ENCODE results near the gene DOCK2.

The DOCK2 gene

DNA sequence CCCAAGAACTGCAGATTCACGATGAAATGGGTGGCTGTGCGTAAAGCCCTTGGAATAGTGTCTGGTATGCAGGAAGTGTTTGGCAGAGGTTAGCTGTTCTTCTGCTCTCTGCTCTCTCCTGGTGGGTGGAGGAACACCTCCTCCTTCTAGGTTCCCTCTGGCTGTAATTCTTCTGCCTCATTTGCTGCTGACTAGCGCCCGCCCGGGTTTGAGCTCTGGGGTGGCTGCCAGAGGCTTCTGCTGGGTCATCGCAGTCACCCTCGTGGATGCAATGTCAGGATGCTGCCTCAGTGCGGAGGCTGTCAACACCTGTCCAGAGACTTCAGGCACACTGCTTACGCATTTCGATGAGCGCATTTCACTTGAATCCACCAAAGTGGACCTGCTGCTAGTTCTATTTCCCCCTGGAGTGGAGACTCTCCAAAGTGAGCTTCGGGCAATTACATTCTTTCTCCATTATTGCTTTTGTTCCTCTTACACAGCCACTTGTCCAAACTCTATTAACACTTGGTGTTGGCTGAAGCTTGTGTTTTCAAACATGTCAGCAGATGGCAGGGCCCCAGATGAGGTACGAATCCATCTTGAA is 11.7 kb downstream of the DOCK2 start:
- Histone ChIP-seq H4K20me1 (peaks cover 21 to 94% (median 50%) of the 10 kb centered on the region in 11 experiments), H3K27me3 (no peaks in the 10 kb centered on the region), H3K9ac (peak overlapping the region in 5 of 11 experiments; percentile 66 to 80 (median 73); a peak in 7 of 22 replicates), H3K4me3 (no peak overlapping the region), H3K27ac (peak overlapping the region in 8 of 11 experiments; percentile 74 to 89 (median 80); a peak in 18 of 22 replicates), H3K36me3 (peaks cover 4 to 50% (median 28%) of the 10 kb centered on the region in 11 experiments; a peak in 19 of 22 replicates), H3K4me1 (peaks cover 39 to 87% (median 60%) of the 10 kb centered on the region in 10 experiments), H3K9me3 (replicated peaks in 1 of 11) (peaks cover 0 to 8% (median 0%) of the 10 kb centered on the region in 11 experiments; a peak in 1 of 22 replicates), H3K4me2 (peak overlapping the region in 9 of 11 experiments; percentile 55 to 97 (median 91); a peak in 14 of 22 replicates)
- no peak for TF ChIP-seq Cebpa-rat (IDR thresholded peaks at IDR 0.05)

DNA sequence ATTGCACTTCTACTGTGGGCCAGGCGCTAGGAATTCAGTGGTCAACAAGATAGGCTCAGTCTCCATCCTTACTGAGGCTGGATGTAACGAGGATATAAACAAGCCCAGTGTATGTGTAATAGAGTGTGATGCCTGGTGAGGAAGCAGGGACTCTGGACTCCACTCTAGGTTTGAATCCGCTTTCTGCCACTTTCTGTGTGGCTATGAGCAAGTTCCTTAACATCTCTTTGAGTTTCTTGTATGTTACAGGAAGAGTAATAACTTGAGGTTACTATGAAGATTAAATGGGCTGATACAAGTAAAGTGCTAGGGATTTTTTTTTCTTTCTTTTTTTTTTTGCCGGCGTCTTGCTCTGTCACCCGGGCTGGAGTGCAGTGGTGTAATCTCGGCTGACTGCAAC is 12.4 kb downstream of the DOCK2 start:
- H3K36me3 ChIP-seq, result peaks cover 11 to 54% (median 34%) of the 10 kb centered on the region in 11 experiments
- peaks cover 39 to 88% (median 60%) of the 10 kb centered on the region in 10 experiments for H3K4me1 ChIP-seq
- H3K27ac ChIP-seq, result peak overlapping the region in 4 of 11 experiments; percentile 0 to 89 (median 75); a peak in 6 of 22 replicates
- peaks cover 16 to 94% (median 49%) of the 10 kb centered on the region in 11 experiments for H4K20me1 ChIP-seq
- H3K9me3 ChIP-seq (replicated peaks in 1 of 11), result 0 out of 22 replicates have a peak, but pooled peaks cover 0 to 2% (median 0%) of the 10 kb centered on the region in 11 experiments
- peak overlapping the region in 5 of 11 experiments; percentile 82 to 97 (median 92); a peak in 8 of 22 replicates for H3K4me2 ChIP-seq
- H3K9ac ChIP-seq, result no peak overlapping the region; a peak in 1 of 22 replicates
- no peak overlapping the region for H3K4me3 ChIP-seq
- no peaks in the 10 kb centered on the region for H3K27me3 ChIP-seq
- no peak for TF ChIP-seq Cebpa-rat (IDR thresholded peaks at IDR 0.05)

DNA sequence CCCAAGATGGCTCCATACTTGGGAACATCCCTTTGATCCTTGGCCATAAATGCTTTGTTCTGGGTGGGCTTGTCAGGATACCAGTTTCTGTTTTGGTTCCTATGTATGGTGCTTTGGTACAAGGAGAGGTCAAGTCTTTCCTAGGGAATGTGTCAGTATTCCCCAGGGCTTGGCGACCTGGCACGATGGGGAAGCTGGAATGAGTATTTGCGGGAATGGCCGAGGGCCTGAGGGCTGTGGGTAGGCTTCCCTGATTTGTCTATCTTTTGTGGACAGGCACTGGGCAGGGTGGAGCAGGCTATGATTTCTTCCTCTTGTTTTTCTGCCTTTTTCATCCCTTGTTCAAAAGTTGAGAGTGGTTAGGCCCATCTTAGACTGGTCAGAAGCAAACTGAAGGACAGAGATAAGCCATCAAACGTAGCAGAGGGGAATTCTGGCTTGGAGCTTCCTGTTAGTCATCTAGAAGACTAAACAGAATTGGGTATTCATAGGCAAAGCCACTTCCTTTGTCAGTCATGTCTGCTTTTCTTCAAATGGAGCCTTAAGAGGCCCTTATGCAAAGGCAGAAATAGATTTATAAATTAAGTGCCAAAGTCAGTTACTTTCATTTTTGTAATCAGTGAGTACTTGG is 13.7 kb downstream of the DOCK2 start:
- Histone ChIP-seq H3K9me3 (replicated peaks in 1 of 11) (no peaks in the 10 kb centered on the region), H3K27me3 (no peaks in the 10 kb centered on the region), H3K4me1 (peaks cover 39 to 100% (median 60%) of the 10 kb centered on the region in 10 experiments), H3K4me3 (peak overlapping the region in 3 of 10 experiments; percentile 5 to 49 (median 41); a peak in 4 of 20 replicates), H4K20me1 (peaks cover 16 to 94% (median 50%) of the 10 kb centered on the region in 11 experiments; a peak in 20 of 22 replicates), H3K36me3 (peaks cover 24 to 64% (median 48%) of the 10 kb centered on the region in 11 experiments), H3K4me2 (peak overlapping the region; percentile 44 to 97 (median 80)), H3K27ac (peak overlapping the region in 10 of 11 experiments; percentile 12 to 89 (median 72); a peak in 19 of 22 replicates), H3K9ac (peak overlapping the region in 7 of 11 experiments; percentile 9 to 66 (median 43); a peak in 9 of 22 replicates)
- no peak for TF ChIP-seq Cebpa-rat (IDR thresholded peaks at IDR 0.05)

DNA sequence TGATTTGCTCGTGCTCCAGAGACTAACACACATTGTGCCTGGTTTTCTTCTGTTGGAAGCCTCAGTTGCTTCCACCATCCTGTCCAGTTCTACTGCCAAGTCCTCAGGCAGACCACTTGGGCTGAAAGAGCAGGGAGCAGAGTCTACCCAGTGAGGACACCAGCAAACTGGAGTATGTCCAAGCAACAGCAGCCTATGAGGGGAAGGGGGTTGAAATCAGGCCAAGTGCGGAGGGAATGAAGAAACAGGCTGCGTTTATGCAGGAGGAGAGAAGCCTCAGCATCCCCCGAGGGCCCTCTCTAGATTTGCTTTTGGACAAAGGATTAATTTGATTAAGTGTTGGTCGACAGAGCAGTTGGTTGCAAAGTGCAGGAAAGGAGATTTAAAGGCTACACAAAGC is 14.5 kb downstream of the DOCK2 start:
- Histone ChIP-seq H3K27ac (peak overlapping the region in 10 of 11 experiments; percentile 0 to 89 (median 72); a peak in 17 of 22 replicates), H4K20me1 (peaks cover 16 to 94% (median 50%) of the 10 kb centered on the region in 11 experiments; a peak in 20 of 22 replicates), H3K4me3 (peak overlapping the region in 2 of 10 experiments; percentile 41 to 49; a peak in 4 of 20 replicates), H3K9me3 (replicated peaks in 1 of 11) (no peaks in the 10 kb centered on the region; a peak in 1 of 22 replicates), H3K9ac (peak overlapping the region in 4 of 11 experiments; percentile 14 to 66 (median 42); a peak in 4 of 22 replicates), H3K36me3 (peaks cover 31 to 68% (median 50%) of the 10 kb centered on the region in 11 experiments), H3K4me1 (peaks cover 39 to 100% (median 62%) of the 10 kb centered on the region in 10 experiments), H3K27me3 (no peaks in the 10 kb centered on the region), H3K4me2 (peak overlapping the region; percentile 44 to 97 (median 80); a peak in 21 of 22 replicates)
- TF ChIP-seq Cebpa-rat (IDR thresholded peaks at IDR 0.05), result no peak

DNA sequence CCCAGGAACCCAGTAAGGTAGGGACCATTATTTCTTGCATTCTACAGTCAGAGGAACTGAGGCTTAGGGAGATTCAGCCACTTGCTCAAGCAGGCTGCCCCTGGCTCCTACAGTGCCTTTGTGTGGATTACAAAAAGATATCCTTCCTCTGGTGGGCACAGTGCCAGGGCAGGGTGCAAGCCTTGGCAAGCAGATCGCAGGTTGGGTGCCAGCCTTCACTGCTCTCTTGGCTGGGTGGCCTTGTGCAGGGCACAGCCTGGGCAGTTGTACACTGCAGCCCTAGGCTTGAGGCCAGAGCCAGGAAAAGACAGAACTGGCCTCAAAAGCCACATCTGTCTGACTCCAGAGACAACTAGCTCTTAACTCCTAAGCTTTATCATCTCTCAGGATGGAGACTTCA is 15.0 kb downstream of the DOCK2 start:
- peak overlapping the region in 2 of 11 experiments; percentile 22 to 29; a peak in 1 of 22 replicates for H3K9ac ChIP-seq
- H3K4me3 ChIP-seq, result no peak overlapping the region
- H3K4me2 ChIP-seq, result peak overlapping the region in 6 of 11 experiments; percentile 39 to 97 (median 86); a peak in 11 of 22 replicates
- H3K27ac ChIP-seq, result peak overlapping the region in 6 of 11 experiments; percentile 6 to 89 (median 40); a peak in 6 of 22 replicates
- H3K4me1 ChIP-seq, result peaks cover 36 to 99% (median 59%) of the 10 kb centered on the region in 10 experiments
- no peak for TF ChIP-seq Cebpa-rat (IDR thresholded peaks at IDR 0.05)
- H3K27me3 ChIP-seq, result no peaks in the 10 kb centered on the region
- peaks cover 13 to 94% (median 46%) of the 10 kb centered on the region in 11 experiments; a peak in 20 of 22 replicates for H4K20me1 ChIP-seq
- no peaks in the 10 kb centered on the region; a peak in 1 of 22 replicates for H3K9me3 ChIP-seq (replicated peaks in 1 of 11)
- H3K36me3 ChIP-seq, result peaks cover 37 to 73% (median 55%) of the 10 kb centered on the region in 11 experiments

DNA sequence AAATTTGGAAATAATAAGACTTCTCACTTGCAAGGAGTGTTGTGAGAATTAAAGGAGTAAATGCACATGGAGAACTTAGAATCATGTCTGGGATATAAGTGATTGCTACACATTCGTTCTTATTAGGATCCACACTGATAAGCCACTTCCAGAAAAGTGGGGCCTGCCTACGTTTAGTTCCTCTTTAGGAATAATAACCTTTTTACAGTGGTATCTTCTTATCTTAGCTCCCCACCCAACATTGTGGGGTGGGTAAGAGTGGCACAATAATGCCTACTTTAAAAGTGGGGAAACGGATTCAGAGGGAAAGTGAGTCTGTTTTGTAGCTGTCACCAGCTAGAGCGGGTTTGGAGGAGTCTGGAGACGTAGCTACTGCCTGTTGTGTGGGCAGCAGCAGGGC is 16.0 kb downstream of the DOCK2 start:
- peaks cover 26 to 88% (median 48%) of the 10 kb centered on the region in 10 experiments for H3K4me1 ChIP-seq
- H3K36me3 ChIP-seq, result peaks cover 43 to 81% (median 63%) of the 10 kb centered on the region in 11 experiments
- no peak for TF ChIP-seq Cebpa-rat (IDR thresholded peaks at IDR 0.05)
- H4K20me1 ChIP-seq, result peaks cover 8 to 94% (median 41%) of the 10 kb centered on the region in 11 experiments; a peak in 19 of 22 replicates
- no peak overlapping the region for H3K4me3 ChIP-seq
- peak overlapping the region in 1 of 11 experiments; percentile 15; a peak in 1 of 22 replicates for H3K27ac ChIP-seq
- no peaks in the 10 kb centered on the region; a peak in 1 of 22 replicates for H3K9me3 ChIP-seq (replicated peaks in 1 of 11)
- peak overlapping the region in 3 of 11 experiments; percentile 91 to 97 (median 92); a peak in 6 of 22 replicates for H3K4me2 ChIP-seq
- H3K9ac ChIP-seq, result no peak overlapping the region
- no peaks in the 10 kb centered on the region for H3K27me3 ChIP-seq

DNA sequence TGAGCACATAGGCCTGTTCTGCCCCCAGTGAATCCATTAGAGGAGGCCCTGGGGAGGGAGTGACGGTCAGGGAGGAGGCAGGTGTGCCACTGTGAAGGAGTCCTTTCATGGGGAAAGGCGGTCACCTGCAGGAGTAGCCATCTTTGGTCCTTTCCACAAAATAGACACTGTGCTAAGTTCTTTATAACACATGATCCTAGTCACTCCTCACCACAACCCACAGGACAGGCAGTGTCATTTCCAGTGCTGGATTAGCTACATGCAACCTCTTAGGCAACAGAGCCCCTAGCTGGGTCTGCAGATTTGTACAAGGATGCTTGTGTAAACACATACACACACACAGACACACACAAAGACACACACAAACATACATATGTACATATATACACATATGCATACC is 18.3 kb downstream of the DOCK2 start:
- TF ChIP-seq Cebpa-rat (IDR thresholded peaks at IDR 0.05), result no peak
- Histone ChIP-seq H3K4me3 (no peak overlapping the region), H3K36me3 (peaks cover 54 to 89% (median 71%) of the 10 kb centered on the region in 11 experiments), H3K4me1 (peaks cover 13 to 66% (median 26%) of the 10 kb centered on the region in 10 experiments), H3K4me2 (peak overlapping the region in 3 of 11 experiments; percentile 39 to 52 (median 46); a peak in 4 of 22 replicates), H3K27me3 (no peaks in the 10 kb centered on the region), H3K27ac (0 out of 22 replicates have a peak overlapping the region, but pooled peaks of 1 of the 11 experiments have one; percentile 1), H3K9me3 (replicated peaks in 1 of 11) (peaks cover 0 to 14% (median under 1%) of the 10 kb centered on the region in 11 experiments; a peak in 11 of 22 replicates), H4K20me1 (peaks cover 8 to 93% (median 36%) of the 10 kb centered on the region in 11 experiments; a peak in 19 of 22 replicates), H3K9ac (no peak overlapping the region)
